GM10266 (cell line): ENCODE data around the gene C1QTNF12.

Experiments used
- DNase-seq: peaks from one replicate; pipeline ENCODE4 v3.0.0; 2012; ENCODE audit errors: extremely low spot score
- CTCF ChIP-seq: IDR thresholded peaks from 2 replicates; pipeline ENCODE4 v1.5.1; 2012; ENCODE audit warnings: mild to moderate bottlenecking, low read depth; ENCODE audit not compliant: control insufficient read depth, insufficient read depth; ENCODE audit errors: missing control alignments

The C1QTNF12 gene

DNA sequence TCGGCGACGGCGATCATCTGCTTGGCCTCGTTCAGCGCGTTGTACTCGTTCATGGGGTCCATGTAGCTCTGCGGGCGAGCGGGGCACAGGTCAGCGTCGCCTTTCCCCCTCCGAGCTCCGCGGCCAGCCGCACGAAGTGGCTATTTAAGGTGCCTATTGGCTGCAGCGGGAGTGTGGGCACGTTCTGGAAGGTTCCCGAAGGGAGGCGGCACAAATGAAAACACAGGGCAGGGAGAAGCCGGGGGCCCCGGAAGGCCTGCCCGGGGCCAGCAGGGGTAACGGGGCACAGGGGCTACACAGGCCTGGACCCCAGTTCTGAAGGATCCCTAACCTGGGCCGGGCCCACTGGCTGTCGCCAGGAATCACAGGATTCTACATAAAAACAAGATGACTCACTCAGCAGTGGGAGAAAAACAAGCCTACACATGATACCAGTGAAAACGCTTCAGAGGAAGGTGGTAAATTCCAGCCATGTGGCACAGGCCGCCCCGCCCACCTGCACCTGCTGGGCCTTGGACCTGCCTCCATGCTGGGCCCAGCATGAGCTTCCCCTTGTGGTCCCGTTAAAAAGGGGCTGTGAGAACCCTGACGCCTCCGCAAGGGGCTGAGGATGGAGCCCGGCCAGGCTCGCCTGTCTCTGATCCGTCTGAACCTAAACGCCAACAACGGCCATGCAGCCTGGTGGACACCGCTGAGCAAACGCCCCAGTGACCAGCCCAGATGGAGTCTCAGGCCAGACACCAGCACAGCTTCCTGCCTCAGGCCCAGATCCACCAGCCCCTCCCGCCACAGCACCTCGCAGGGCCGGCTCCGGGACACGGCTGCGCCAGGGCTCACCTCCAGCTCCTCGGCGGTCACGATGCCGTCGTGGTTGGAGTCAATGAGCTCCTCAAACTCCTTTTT lies 28.6 kb downstream of the C1QTNF12 start:
- DNase-seq: no peak

GRCh38 chr1:1216770-1217620 lies 29.5 kb downstream of the C1QTNF12 start:
- TF ChIP-seq CTCF: no peak
- DNase-seq: no peak

More for the DNA sequence above, 28.6 kb downstream of the C1QTNF12 start:
- TF ChIP-seq CTCF: no peak

GRCh38 chr1:1215881-1216605 lies 30.5 kb downstream of the C1QTNF12 start:
- no peak for TF ChIP-seq CTCF
- DNase-seq: no peak

DNA sequence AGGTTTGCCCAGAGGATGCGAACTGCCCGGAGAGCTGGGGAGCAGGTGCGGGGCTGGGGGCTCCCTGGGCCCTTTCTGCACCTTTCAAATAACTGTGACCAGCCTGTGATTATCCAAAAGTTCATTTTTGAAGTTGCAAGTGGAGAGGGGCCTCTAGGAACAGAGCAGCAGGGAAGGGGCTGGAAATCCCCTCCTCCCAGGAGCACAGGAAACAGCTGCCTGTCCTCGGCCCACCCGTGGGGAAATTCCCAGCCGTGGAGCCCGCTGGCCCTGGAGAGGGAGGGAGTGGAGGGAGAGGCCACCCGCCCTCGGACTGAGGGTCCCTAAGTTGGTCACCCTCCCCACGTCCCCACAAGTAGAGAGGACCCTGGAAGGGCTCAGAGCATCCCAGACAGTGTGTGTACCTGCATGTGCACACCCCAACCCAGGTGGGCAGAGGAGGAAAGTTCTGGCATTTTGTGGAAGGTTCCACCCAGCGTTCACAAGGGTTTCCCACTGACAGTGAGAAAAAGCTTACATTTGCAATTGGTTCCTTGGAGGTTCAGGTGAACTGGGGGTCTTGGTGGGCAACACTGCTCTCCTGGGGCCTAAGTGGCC lies 31.3 kb downstream of the C1QTNF12 start:
- DNase-seq: no peak
- no peak for TF ChIP-seq CTCF

DNA sequence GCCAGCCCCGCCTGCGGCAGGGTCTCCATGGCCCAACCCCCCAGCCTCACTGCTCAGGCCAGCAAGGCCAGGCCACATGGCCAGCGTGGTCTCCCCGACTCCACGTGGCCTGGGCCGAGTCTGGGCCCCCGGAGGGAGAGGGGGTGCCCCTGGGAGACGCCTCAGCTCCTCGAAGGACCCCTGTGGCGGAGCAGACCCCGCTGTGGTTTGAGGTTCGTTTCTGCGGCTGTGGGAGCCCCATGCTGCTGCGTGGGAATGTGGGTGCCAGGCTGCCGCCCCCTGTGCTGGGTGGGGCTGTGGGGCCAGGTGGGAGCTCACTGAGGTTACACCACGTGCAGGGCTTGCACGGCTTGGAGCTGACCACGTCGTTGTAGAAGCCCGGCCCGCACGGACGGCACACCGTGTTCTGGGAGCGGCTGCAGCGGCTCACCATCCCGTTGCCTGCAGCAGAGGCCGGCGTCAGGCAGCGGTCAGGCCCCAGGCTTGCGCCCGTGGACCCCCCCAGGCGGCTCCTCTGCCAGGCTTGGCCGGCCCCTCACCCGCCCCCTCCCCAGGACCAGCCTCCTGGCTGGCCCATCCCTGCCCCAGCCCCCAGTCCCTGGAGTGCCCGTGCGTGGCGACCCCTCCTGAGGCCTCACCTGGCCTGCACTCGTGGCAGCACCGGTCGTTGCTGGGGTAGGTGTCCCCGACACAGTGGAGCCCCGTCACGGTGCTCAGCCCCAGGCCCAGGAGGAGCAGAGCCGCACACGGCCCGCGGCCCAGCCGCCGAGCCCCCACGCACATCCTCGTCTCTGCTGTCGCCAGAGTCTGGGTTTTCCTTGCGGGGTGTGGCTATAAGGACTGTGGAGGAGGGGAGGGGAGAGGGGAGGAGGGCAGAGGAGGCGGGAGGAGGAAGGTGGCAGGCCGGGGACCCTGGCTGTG lies 32.9 kb downstream of the C1QTNF12 start, which contains the start of gene TNFRSF4:
Gene TNFRSF4 (minus strand): TSS at position 809 of the 921 bp plus-strand sequence. CDS start 26 bp downstream, at position 783.
- TF ChIP-seq CTCF: no peak
- no peak for DNase-seq
